Measurements from ENCODE around the gene FKBP1B.

GRCh38 chr2:24011250-24012104 is 38.1 kb upstream of the FKBP1B start:
- no peak for TF ChIP-seq CTCF (IDR thresholded peaks at IDR 0.05)
- no peak for TF ChIP-seq SMC3 (IDR thresholded peaks at IDR 0.05; ENCODE audit: low read depth, low read length)
- TF ChIP-seq POLR2AphosphoS5 (IDR thresholded peaks at IDR 0.05; ENCODE audit: low read depth, low read length): no peak
- TF ChIP-seq PBX3 (IDR thresholded peaks at IDR 0.05): no peak
- no peak for TF ChIP-seq MEF2A (IDR thresholded peaks at IDR 0.05; ENCODE audit: borderline replicate concordance, low read depth)
